Measurements from ENCODE around the gene DNAJB8.

Gene DNAJB8

DNA sequence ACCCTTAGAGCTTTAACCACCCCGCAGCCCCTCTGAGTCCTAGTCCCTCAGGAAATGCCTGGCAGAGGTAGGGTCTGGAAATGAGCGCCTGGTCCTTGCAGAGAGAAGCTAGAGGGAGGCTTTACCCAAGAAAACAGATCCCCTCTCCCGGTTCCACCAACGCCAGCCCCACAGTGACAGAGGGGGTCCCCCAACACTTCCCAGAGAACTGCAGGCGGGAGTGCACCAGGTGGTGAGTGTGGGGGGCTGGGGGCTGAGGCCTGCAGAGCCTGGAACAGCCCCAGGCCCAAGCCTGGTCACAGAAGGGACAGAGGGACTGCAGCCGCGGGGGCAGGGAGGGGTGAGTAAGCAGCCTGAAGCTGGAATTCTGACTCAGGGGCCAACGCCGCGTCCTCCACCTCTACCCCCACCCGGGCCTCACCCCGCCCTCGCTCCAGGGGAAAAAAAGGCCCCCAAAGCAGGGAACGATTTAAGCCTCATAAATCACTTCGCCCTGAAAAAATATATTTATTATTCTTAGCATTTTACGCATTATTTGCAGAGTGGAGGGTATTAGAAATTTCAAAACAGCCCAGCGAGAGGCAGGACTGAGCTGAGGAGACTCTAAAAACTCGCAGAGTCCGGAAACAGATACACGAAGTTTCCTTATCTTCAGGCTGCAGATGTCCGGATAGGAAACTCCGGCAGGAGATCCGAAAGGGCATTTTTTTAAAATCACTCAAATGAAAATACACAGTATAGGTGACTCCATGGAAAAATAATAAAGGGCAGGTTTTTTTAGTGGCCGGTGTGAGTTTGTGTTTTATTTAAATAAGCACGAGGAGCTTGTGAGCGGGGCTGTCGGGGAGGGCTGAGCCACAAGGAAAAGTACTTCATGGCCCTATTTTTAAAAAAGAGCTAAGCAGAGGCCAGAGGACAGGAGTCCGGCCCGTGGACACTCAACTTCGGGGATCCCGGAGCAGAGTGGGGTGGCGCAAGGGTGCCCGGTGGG, 16.3 kb upstream of the DNAJB8 start:
- H3K27me3 ChIP-seq, result peaks cover 73 to 95% (median 85%) of the 10 kb centered on the region in 11 experiments

GRCh38 chr3:128482175-128482574, 15.5 kb upstream of the DNAJB8 start:
- no peaks in the 10 kb centered on the region for H3K36me3 ChIP-seq
- no peak overlapping the region for H3K27ac ChIP-seq
- H3K9ac ChIP-seq, result no peak overlapping the region
- peaks cover 65 to 90% (median 77%) of the 10 kb centered on the region in 11 experiments for H3K27me3 ChIP-seq
- H3K9me3 ChIP-seq (replicated peaks in 1 of 11), result no peaks in the 10 kb centered on the region
- no peak overlapping the region for H3K4me3 ChIP-seq
- H4K20me1 ChIP-seq, result peaks cover 0 to 64% (median 51%) of the 10 kb centered on the region in 11 experiments; a peak in 19 of 22 replicates
- H3K4me2 ChIP-seq, result peak overlapping the region in 9 of 11 experiments; percentile 76 to 86 (median 83); a peak in 17 of 22 replicates
- no peak for TF ChIP-seq Cebpa-rat (IDR thresholded peaks at IDR 0.05)
- peaks cover 28 to 51% (median 42%) of the 10 kb centered on the region in 10 experiments for H3K4me1 ChIP-seq

More for the DNA sequence above, 16.3 kb upstream of the DNAJB8 start:
- H3K4me3 ChIP-seq, result peak overlapping the region; percentile 16 to 56 (median 34); a peak in 14 of 20 replicates
- peaks cover 0 to 72% (median 59%) of the 10 kb centered on the region in 11 experiments; a peak in 20 of 22 replicates for H4K20me1 ChIP-seq
- TF ChIP-seq Cebpa-rat (IDR thresholded peaks at IDR 0.05), result no peak
- H3K4me1 ChIP-seq, result peaks cover 36 to 59% (median 50%) of the 10 kb centered on the region in 10 experiments
- no peaks in the 10 kb centered on the region for H3K9me3 ChIP-seq (replicated peaks in 1 of 11)
- H3K36me3 ChIP-seq, result no peaks in the 10 kb centered on the region
- H3K9ac ChIP-seq, result peak overlapping the region in 5 of 11 experiments; percentile 11 to 58 (median 28); a peak in 5 of 22 replicates
- peak overlapping the region; percentile 67 to 86 (median 82) for H3K4me2 ChIP-seq
- no peak overlapping the region for H3K27ac ChIP-seq

DNA sequence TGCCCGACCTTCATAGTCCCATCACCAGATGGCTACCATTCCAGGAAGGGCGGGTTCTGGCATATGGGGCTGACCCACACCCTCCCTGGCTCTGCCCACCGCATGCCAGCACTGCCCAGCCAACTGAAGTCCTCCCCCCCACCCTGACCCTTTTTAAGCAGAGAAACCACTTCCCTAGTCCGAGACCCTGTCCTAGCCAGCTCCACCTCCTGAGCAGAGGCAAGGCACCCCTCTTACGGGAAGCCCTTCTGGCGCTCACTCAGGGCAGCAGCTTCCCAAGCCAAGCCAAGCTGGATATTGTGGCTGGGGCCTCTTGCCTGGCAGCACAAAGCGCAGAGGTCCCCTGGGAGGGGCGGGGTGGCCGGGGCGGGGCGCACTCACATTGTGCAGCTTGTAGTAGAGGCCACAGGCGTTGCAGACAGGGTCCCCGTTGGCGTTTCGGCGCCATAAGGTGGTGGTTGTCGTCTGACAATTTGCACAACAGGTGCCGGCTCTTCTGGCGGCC, 14.8 kb upstream of the DNAJB8 start:
- H3K36me3 ChIP-seq, result no peaks in the 10 kb centered on the region
- H3K27me3 ChIP-seq, result peaks cover 58 to 84% (median 71%) of the 10 kb centered on the region in 11 experiments
- H3K27ac ChIP-seq, result no peak overlapping the region
- TF ChIP-seq Cebpa-rat (IDR thresholded peaks at IDR 0.05), result no peak
- peaks cover 0 to 58% (median 44%) of the 10 kb centered on the region in 11 experiments; a peak in 19 of 22 replicates for H4K20me1 ChIP-seq
- no peak overlapping the region for H3K4me3 ChIP-seq
- H3K4me2 ChIP-seq, result peak overlapping the region in 8 of 11 experiments; percentile 76 to 86 (median 82); a peak in 16 of 22 replicates
- peaks cover 21 to 45% (median 36%) of the 10 kb centered on the region in 10 experiments for H3K4me1 ChIP-seq
- no peak overlapping the region for H3K9ac ChIP-seq
- no peaks in the 10 kb centered on the region for H3K9me3 ChIP-seq (replicated peaks in 1 of 11)

DNA sequence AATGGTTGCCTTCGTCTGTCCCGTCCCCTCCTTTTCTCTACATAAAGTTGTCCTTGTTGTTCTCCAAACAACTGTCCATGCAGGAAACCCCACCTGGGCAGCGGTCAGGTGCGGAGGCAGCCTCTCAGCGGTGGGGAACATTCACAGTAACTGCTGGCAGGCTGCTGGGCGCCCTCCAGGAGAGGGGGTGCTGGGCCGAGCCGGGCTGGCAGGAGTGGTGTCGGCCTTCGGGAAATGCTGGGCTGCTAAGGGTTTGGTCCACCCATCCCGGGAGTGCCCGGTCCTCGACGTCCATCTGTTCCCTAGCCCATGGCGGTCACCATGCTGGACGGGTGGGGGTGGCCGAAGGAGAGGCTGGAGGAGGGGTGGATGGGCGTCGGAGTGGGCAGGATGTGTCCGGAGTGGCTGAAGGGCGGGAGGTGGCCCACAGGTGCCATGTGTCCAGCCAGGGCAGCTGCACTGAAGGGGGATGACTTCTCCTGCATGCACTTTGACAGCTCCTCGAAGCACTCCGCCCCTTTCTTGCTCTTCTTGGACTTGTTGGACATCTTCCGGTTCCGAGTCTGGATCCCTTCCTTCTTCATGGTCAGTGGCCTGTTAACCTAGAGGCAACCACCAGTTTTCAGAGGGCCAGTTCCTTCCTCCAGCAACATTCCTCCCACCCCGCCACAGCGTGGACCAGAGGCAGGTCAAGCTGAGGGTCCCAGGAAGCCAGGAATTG, 14.2 kb upstream of the DNAJB8 start:
- peak overlapping the region in 8 of 11 experiments; percentile 76 to 86 (median 82); a peak in 15 of 22 replicates for H3K4me2 ChIP-seq
- H3K9me3 ChIP-seq (replicated peaks in 1 of 11), result no peaks in the 10 kb centered on the region
- no peak overlapping the region for H3K4me3 ChIP-seq
- H3K27me3 ChIP-seq, result peaks cover 52 to 78% (median 64%) of the 10 kb centered on the region in 11 experiments
- H3K36me3 ChIP-seq, result no peaks in the 10 kb centered on the region
- no peak overlapping the region for H3K9ac ChIP-seq
- peaks cover 19 to 45% (median 36%) of the 10 kb centered on the region in 10 experiments for H3K4me1 ChIP-seq
- no peak overlapping the region for H3K27ac ChIP-seq
- peaks cover 0 to 54% (median 38%) of the 10 kb centered on the region in 11 experiments; a peak in 19 of 22 replicates for H4K20me1 ChIP-seq
- TF ChIP-seq Cebpa-rat (IDR thresholded peaks at IDR 0.05), result no peak

GRCh38 chr3:128480278-128480677, 13.6 kb upstream of the DNAJB8 start:
- H3K27ac ChIP-seq, result no peak overlapping the region
- peaks cover 19 to 45% (median 36%) of the 10 kb centered on the region in 10 experiments for H3K4me1 ChIP-seq
- H3K36me3 ChIP-seq, result no peaks in the 10 kb centered on the region
- H3K9ac ChIP-seq, result no peak overlapping the region
- H4K20me1 ChIP-seq, result peaks cover 0 to 54% (median 32%) of the 10 kb centered on the region in 11 experiments; a peak in 19 of 22 replicates
- H3K4me2 ChIP-seq, result no peak overlapping the region
- no peak for TF ChIP-seq Cebpa-rat (IDR thresholded peaks at IDR 0.05)
- no peak overlapping the region for H3K4me3 ChIP-seq
- H3K9me3 ChIP-seq (replicated peaks in 1 of 11), result no peaks in the 10 kb centered on the region
- H3K27me3 ChIP-seq, result peaks cover 46 to 72% (median 59%) of the 10 kb centered on the region in 11 experiments

GRCh38 chr3:128479558-128480086, 12.9 kb upstream of the DNAJB8 start:
- Histone ChIP-seq H3K9me3 (replicated peaks in 1 of 11) (no peaks in the 10 kb centered on the region), H4K20me1 (peaks cover 0 to 50% (median 25%) of the 10 kb centered on the region in 11 experiments; a peak in 19 of 22 replicates), H3K36me3 (no peaks in the 10 kb centered on the region), H3K9ac (no peak overlapping the region), H3K4me2 (no peak overlapping the region), H3K4me1 (peaks cover 19 to 42% (median 36%) of the 10 kb centered on the region in 10 experiments), H3K27me3 (peaks cover 40 to 65% (median 53%) of the 10 kb centered on the region in 11 experiments), H3K27ac (no peak overlapping the region), H3K4me3 (no peak overlapping the region)
- no peak for TF ChIP-seq Cebpa-rat (IDR thresholded peaks at IDR 0.05)

- Histone ChIP-seq H3K4me3 (no peak overlapping the region), H3K27me3 (peaks cover 32 to 57% (median 45%) of the 10 kb centered on the region in 11 experiments), H3K4me1 (peaks cover 15 to 37% (median 30%) of the 10 kb centered on the region in 10 experiments), H3K27ac (no peak overlapping the region), H3K36me3 (no peaks in the 10 kb centered on the region), H3K4me2 (no peak overlapping the region), H3K9me3 (replicated peaks in 1 of 11) (no peaks in the 10 kb centered on the region), H4K20me1 (peaks cover 0 to 42% (median 18%) of the 10 kb centered on the region in 11 experiments; a peak in 19 of 22 replicates), H3K9ac (no peak overlapping the region)
- no peak for TF ChIP-seq Cebpa-rat (IDR thresholded peaks at IDR 0.05)
Observed at GRCh38 chr3:128478576-128479506, 12.2 kb upstream of the DNAJB8 start.

All from BLaER1 treated with 17β-estradiol and CSF1 and Interleukin-3, amounts not matched to agents 10 nM and 100 nM (cell line).